Measurements from ENCODE around the gene CYB5A. TPM values are rescaled to one million over a fixed set of nuclear protein-coding genes. Genes with fewer than 3 reads are reported as not detected.

Gene CYB5A
- polyA plus RNA-seq, 4 donors: 91.1 to 1,144 (median 565) TPM

DNA sequence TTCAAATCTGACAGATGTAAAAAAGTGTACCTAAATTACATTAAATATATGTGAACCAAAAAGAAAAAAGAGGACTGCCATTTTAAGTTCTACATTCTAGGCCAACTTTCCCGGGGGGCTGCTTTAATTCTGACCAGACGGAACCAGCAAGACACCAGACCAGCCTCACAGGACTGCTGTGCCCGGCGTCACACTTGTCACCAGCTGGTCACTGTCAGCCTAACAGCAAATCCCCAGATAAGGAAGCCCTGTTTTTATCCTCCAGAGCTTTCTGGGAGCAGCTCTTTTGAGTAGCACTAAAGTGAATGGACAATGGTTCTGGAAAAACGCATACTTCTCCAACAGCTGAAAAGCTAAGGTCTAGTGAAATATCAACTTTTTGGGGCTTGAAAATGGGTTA, 35.6 kb downstream of the CYB5A start:
- Histone ChIP-seq H3K27ac (ENCODE audit: low read depth in 1 of 3, low read length in 2 of 3) (no peak overlapping the region), H3K9me3 (ENCODE audit: control insufficient read depth in 2 of 2, insufficient read depth in 1 of 2, low read depth in 1 of 2, low read length in 1 of 2) (no peaks in the 10 kb centered on the region), H3K27me3 (ENCODE audit: control insufficient read depth in 3 of 3, insufficient read depth in 3 of 3, low read length in 3 of 3) (no peaks in the 10 kb centered on the region), H3K36me3 (ENCODE audit: control insufficient read depth in 3 of 3, insufficient read depth in 2 of 3, low read depth in 1 of 3, low read length in 3 of 3) (peaks cover 3 to 17% (median 9%) of the 10 kb centered on the region in 3 donors), H3K4me3 (ENCODE audit: low read depth in 1 of 3, low read length in 3 of 3) (no peak overlapping the region), H3K4me1 (ENCODE audit: control insufficient read depth in 3 of 3, insufficient read depth in 2 of 3, low read depth in 1 of 3, low read length in 2 of 3) (peaks cover 1 to 10% (median 2%) of the 10 kb centered on the region in 3 donors)
- DNase-seq: no peak
- no peak for FAIRE-seq
- 86 to 92% (median 89%) methylated on average over 5 of the region's 5 CpGs for WGBS, 3 donors

DNA sequence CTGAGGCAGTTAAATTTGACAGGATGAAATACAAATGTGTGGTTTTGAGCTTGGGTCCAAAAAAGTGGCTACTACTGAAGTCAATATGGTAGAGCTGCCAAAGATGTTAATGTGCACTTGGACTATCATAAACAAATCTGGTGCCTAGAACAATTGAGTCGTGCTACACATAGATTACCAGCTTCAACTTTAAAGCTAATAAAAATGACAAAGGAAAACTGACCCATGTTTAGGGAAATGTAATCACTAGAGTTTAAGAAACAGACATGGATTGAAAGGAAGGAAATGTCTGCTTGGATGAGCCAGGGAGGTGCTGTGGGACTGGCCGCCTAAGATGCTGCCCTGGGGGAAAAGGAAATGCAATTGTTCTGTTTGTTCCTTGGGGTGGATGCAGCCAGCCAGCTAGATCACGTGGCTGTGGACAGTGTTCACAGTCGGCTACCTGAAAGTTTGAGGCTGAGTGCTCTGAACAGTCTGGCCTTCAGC, 36.6 kb downstream of the CYB5A start:
- no peaks in the 10 kb centered on the region for H3K9me3 ChIP-seq (ENCODE audit: control insufficient read depth in 2 of 2, insufficient read depth in 1 of 2, low read depth in 1 of 2, low read length in 1 of 2)
- no peaks in the 10 kb centered on the region for H3K27me3 ChIP-seq (ENCODE audit: control insufficient read depth in 3 of 3, insufficient read depth in 3 of 3, low read length in 3 of 3)
- H3K27ac ChIP-seq (ENCODE audit: low read depth in 1 of 3, low read length in 2 of 3): no peak overlapping the region
- DNase-seq (peak in 1 of 2 donors; percentile 32), FAIRE-seq (no peak)
- WGBS, 3 donors: 59 to 79% (median 67%) methylated on average over 4 of the region's 4 CpGs
- peaks cover 2 to 12% (median 4%) of the 10 kb centered on the region in 3 donors for H3K4me1 ChIP-seq (ENCODE audit: control insufficient read depth in 3 of 3, insufficient read depth in 2 of 3, low read depth in 1 of 3, low read length in 2 of 3)
- no peak overlapping the region for H3K4me3 ChIP-seq (ENCODE audit: low read depth in 1 of 3, low read length in 3 of 3)
- peaks cover 3 to 23% (median 6%) of the 10 kb centered on the region in 3 donors for H3K36me3 ChIP-seq (ENCODE audit: control insufficient read depth in 3 of 3, insufficient read depth in 2 of 3, low read depth in 1 of 3, low read length in 3 of 3)

DNA sequence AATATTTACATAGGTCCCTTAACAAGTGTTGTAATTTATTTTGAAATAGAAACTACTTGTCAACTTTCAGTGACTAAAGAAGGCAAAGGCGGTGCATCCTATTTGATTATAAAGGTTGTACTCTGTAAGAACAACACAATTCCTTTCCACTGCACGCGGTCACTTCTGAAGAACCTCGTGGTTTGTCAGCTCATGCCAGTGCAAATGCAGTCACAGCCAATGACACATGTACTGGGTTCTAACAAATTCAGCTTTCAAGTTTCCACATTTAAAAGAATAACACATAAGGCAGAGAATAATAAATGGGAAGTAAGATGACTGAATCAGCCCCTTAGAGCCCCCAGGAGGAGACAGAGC, 39.7 kb downstream of the CYB5A start:
- FAIRE-seq (no peak), DNase-seq (peak in 1 of 2 donors; percentile 54)
- 37 to 50% (median 47%) methylated on average over 4 of the region's 4 CpGs for WGBS, 3 donors
- peak overlapping the region in 2 of 3 donors; percentile 11 to 15 for H3K27ac ChIP-seq (ENCODE audit: low read depth in 1 of 3, low read length in 2 of 3)
- H3K4me1 ChIP-seq (ENCODE audit: control insufficient read depth in 3 of 3, insufficient read depth in 2 of 3, low read depth in 1 of 3, low read length in 2 of 3): peaks cover 2 to 12% (median 4%) of the 10 kb centered on the region in 3 donors
- H3K4me3 ChIP-seq (ENCODE audit: low read depth in 1 of 3, low read length in 3 of 3): no peak overlapping the region
- peaks cover 2 to 16% (median 6%) of the 10 kb centered on the region in 3 donors for H3K36me3 ChIP-seq (ENCODE audit: control insufficient read depth in 3 of 3, insufficient read depth in 2 of 3, low read depth in 1 of 3, low read length in 3 of 3)
- no peaks in the 10 kb centered on the region for H3K9me3 ChIP-seq (ENCODE audit: control insufficient read depth in 2 of 2, insufficient read depth in 1 of 2, low read depth in 1 of 2, low read length in 1 of 2)
- H3K27me3 ChIP-seq (ENCODE audit: control insufficient read depth in 3 of 3, insufficient read depth in 3 of 3, low read length in 3 of 3): no peaks in the 10 kb centered on the region

DNA sequence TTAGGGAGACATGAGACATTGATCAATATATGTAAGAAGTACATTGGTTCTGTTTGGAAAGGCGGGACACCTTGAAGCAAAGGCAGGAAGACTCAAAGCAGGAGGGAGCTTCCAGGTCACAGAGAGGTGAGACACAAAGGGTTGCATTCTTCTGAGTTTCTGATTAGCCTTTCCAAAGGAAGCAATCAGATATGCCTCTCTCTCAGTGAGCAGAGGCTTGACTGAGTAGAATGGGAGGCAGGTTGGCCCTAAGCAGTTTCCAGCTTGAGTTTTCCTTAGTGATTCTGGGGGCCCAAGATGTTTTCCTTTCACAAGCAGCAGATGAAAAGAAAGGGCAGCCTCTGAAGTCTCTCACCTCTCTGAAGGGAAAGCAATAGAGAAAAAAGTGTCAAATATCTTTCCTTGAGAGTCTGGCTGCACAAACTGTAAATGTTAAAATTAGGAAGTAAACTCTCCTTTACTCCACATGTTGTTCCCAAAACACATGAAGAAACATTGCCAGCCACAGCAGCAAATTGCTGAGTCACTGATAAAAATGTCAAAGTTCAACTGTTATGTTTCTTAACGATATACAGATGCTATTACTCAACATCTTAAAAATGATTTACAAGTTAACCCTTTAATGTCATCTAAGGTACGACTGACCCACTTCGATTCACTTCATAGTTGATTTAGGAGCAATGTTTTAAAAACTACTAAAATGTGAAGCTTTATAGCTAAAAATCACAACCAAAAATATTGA, 40.3 kb downstream of the CYB5A start:
- DNase-seq (peak; percentile 79 to 88), FAIRE-seq (peak; percentile 33)
- 17 to 37% (median 27%) methylated on average over 4 of the region's 4 CpGs for WGBS, 3 donors
- Histone ChIP-seq H3K4me3 (ENCODE audit: low read depth in 1 of 3, low read length in 3 of 3) (no peak overlapping the region), H3K36me3 (ENCODE audit: control insufficient read depth in 3 of 3, insufficient read depth in 2 of 3, low read depth in 1 of 3, low read length in 3 of 3) (peaks cover 2 to 16% (median 4%) of the 10 kb centered on the region in 3 donors), H3K27me3 (ENCODE audit: control insufficient read depth in 3 of 3, insufficient read depth in 3 of 3, low read length in 3 of 3) (no peaks in the 10 kb centered on the region), H3K27ac (ENCODE audit: low read depth in 1 of 3, low read length in 2 of 3) (peak overlapping the region; percentile 57 to 83 (median 63)), H3K9me3 (ENCODE audit: control insufficient read depth in 2 of 2, insufficient read depth in 1 of 2, low read depth in 1 of 2, low read length in 1 of 2) (no peaks in the 10 kb centered on the region), H3K4me1 (ENCODE audit: control insufficient read depth in 3 of 3, insufficient read depth in 2 of 3, low read depth in 1 of 3, low read length in 2 of 3) (peaks cover 2 to 12% (median 4%) of the 10 kb centered on the region in 3 donors)

DNA sequence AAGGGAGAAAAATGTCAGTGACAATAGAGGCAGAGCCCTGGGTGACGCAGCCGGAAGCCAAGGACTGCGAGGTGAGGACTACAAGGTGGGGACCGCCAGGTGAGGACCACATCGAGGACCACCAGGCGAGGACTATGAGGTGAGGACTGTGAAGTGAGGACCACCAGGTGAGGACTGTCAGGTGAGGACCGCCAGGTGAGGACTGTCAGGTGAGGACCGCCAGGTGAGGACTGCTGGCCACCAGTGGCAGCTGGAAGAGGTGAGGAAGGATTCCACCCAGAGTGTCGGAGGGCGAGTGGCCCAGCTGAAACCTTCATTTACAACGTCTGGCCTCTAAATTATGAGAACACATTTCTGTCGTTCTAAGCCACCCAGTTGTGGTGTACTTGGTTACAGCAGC, 41.6 kb downstream of the CYB5A start:
- H3K4me1 ChIP-seq (ENCODE audit: control insufficient read depth in 3 of 3, insufficient read depth in 2 of 3, low read depth in 1 of 3, low read length in 2 of 3): peaks cover 2 to 12% (median 4%) of the 10 kb centered on the region in 3 donors
- DNase-seq: no peak
- H3K36me3 ChIP-seq (ENCODE audit: control insufficient read depth in 3 of 3, insufficient read depth in 2 of 3, low read depth in 1 of 3, low read length in 3 of 3): peaks cover 2 to 16% (median 3%) of the 10 kb centered on the region in 3 donors
- 88 to 91% (median 89%) methylated on average over 12 of the region's 12 CpGs for WGBS, 3 donors
- no peaks in the 10 kb centered on the region for H3K9me3 ChIP-seq (ENCODE audit: control insufficient read depth in 2 of 2, insufficient read depth in 1 of 2, low read depth in 1 of 2, low read length in 1 of 2)
- no peak overlapping the region for H3K27ac ChIP-seq (ENCODE audit: low read depth in 1 of 3, low read length in 2 of 3)
- no peak overlapping the region for H3K4me3 ChIP-seq (ENCODE audit: low read depth in 1 of 3, low read length in 3 of 3)
- H3K27me3 ChIP-seq (ENCODE audit: control insufficient read depth in 3 of 3, insufficient read depth in 3 of 3, low read length in 3 of 3): no peaks in the 10 kb centered on the region
- no peak for FAIRE-seq

DNA sequence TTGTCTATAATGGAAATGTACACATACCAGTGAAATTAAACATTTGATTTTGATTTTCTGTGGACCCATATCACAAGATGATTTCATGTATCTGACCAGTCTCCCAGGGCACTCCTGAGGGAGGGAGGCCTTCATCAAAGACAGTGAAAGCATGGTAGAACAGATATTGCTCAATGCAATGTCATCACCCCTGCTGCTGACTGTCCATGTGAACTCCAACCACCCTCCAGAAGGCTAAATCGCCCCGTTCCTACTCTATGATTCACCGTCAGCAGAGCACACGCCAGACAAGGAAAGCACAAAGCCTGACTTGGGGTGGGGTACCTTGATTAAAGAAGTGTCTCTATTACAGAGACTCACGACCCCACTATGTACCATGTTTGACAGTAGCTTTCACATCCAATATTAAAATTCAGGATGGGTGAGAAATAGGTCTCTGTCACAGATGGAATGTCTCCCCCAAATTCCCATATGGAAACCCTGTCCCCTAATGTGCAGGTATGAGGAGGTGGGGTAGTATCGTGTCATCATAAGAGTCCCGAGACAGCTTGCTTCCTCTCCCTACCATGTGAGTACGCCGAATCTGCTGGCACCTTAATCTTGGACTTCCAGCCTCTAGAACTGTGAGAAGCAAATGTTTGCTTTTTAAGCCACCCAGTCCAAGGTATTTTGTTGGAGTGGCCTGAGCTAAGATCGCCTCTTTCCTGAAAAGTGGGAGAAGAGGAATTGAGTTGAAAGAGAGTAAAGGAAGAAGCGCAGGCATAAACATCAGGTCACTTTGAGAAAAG, 42.4 kb downstream of the CYB5A start:
- no peaks in the 10 kb centered on the region for H3K9me3 ChIP-seq (ENCODE audit: control insufficient read depth in 2 of 2, insufficient read depth in 1 of 2, low read depth in 1 of 2, low read length in 1 of 2)
- H3K27ac ChIP-seq (ENCODE audit: low read depth in 1 of 3, low read length in 2 of 3): no peak overlapping the region
- WGBS, 3 donors: 87 to 93% (median 88%) methylated on average over 11 of the region's 11 CpGs
- H3K4me3 ChIP-seq (ENCODE audit: low read depth in 1 of 3, low read length in 3 of 3): no peak overlapping the region
- FAIRE-seq (no peak), DNase-seq (no peak)
- H3K36me3 ChIP-seq (ENCODE audit: control insufficient read depth in 3 of 3, insufficient read depth in 2 of 3, low read depth in 1 of 3, low read length in 3 of 3): peaks cover 2 to 16% (median 3%) of the 10 kb centered on the region in 3 donors
- H3K4me1 ChIP-seq (ENCODE audit: control insufficient read depth in 3 of 3, insufficient read depth in 2 of 3, low read depth in 1 of 3, low read length in 2 of 3): peaks cover 2 to 12% (median 4%) of the 10 kb centered on the region in 3 donors
- no peaks in the 10 kb centered on the region for H3K27me3 ChIP-seq (ENCODE audit: control insufficient read depth in 3 of 3, insufficient read depth in 3 of 3, low read length in 3 of 3)

DNA sequence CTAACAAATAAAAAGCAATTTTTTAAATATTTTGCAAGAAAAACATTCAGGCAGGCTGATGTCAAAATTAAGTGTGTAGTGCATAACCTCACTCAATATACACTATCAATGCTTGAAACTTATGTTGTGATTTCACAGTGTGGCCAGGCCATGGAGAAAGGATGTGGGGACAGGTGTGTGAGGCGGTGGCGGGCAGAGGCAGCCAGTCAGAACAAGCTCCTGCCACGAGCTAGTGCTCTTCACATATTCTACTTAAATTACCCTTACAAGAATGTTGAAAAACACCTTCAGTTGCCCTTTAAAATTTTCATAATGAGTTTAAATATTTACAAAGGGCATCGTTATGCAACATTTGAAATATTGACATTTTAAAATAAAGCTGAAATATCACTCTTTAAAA, 43.2 kb downstream of the CYB5A start:
- H3K36me3 ChIP-seq (ENCODE audit: control insufficient read depth in 3 of 3, insufficient read depth in 2 of 3, low read depth in 1 of 3, low read length in 3 of 3): peaks cover 2 to 12% (median 3%) of the 10 kb centered on the region in 3 donors
- no peaks in the 10 kb centered on the region for H3K27me3 ChIP-seq (ENCODE audit: control insufficient read depth in 3 of 3, insufficient read depth in 3 of 3, low read length in 3 of 3)
- H3K4me1 ChIP-seq (ENCODE audit: control insufficient read depth in 3 of 3, insufficient read depth in 2 of 3, low read depth in 1 of 3, low read length in 2 of 3): peaks cover 2 to 12% (median 4%) of the 10 kb centered on the region in 3 donors
- no peaks in the 10 kb centered on the region for H3K9me3 ChIP-seq (ENCODE audit: control insufficient read depth in 2 of 2, insufficient read depth in 1 of 2, low read depth in 1 of 2, low read length in 1 of 2)
- H3K27ac ChIP-seq (ENCODE audit: low read depth in 1 of 3, low read length in 2 of 3): no peak overlapping the region
- DNase-seq (no peak), FAIRE-seq (no peak)
- no peak overlapping the region for H3K4me3 ChIP-seq (ENCODE audit: low read depth in 1 of 3, low read length in 3 of 3)
- 56 to 71% (median 61%) methylated on average over 4 of the region's 4 CpGs for WGBS, 3 donors

DNA sequence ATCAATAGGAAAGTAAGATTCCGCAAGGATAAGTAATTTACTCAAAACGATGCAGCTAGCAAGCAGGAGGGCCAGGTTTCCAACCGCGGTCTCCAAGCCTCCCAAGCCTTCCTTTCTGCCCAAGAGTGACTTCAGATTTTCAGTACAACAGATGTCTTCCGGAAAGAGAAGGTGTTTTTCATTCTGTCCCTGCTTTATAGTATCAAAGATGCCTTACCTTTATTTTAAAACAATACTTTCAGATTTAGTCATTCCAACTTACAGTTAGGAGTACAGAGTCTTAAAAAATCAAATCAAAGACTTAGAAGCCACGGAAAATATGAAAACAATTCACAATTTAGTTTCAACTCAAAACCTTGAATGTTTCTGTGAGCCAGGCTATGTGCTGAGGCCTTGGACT, 43.6 kb downstream of the CYB5A start:
- Histone ChIP-seq H3K4me3 (ENCODE audit: low read depth in 1 of 3, low read length in 3 of 3) (no peak overlapping the region), H3K27ac (ENCODE audit: low read depth in 1 of 3, low read length in 2 of 3) (no peak overlapping the region), H3K4me1 (ENCODE audit: control insufficient read depth in 3 of 3, insufficient read depth in 2 of 3, low read depth in 1 of 3, low read length in 2 of 3) (peaks cover 2 to 12% (median 4%) of the 10 kb centered on the region in 3 donors), H3K36me3 (ENCODE audit: control insufficient read depth in 3 of 3, insufficient read depth in 2 of 3, low read depth in 1 of 3, low read length in 3 of 3) (peaks cover 0 to 9% (median 2%) of the 10 kb centered on the region in 3 donors), H3K9me3 (ENCODE audit: control insufficient read depth in 2 of 2, insufficient read depth in 1 of 2, low read depth in 1 of 2, low read length in 1 of 2) (no peaks in the 10 kb centered on the region), H3K27me3 (ENCODE audit: control insufficient read depth in 3 of 3, insufficient read depth in 3 of 3, low read length in 3 of 3) (no peaks in the 10 kb centered on the region)
- DNase-seq: no peak
- no peak for FAIRE-seq
- 90 to 91% (median 91%) methylated on average over 6 of the region's 6 CpGs for WGBS, 3 donors
